ENCODE data around the gene PCSK4. TPM values are rescaled to one million over a fixed set of nuclear protein-coding genes. Genes with fewer than 3 reads are reported as not detected.

PCSK4 gene
- total RNA-seq, 6 donors from 2014 or later, result 2.7 to 47.1 (median 6.8) TPM

GRCh38 chr19:1505991-1506881, 16.1 kb upstream of the PCSK4 start:
- ATAC-seq (ENCODE audit: low FRiP score in 2 of 2) (no peak), DNase-seq (peak in 1 of 2 donors; percentile 85)
- Histone ChIP-seq H3K4me1 (peaks cover 9 to 25% (median 18%) of the 10 kb centered on the region in 4 donors), H3K9me3 (peaks cover 0 to 4% (median 0%) of the 10 kb centered on the region in 4 donors), H3K27me3 (peaks cover 0 to 20% (median 6%) of the 10 kb centered on the region in 4 donors), H3K27ac (no peak overlapping the region), H3K36me3 (no peaks in the 10 kb centered on the region), H3K4me3 (no peak overlapping the region)
- TF ChIP-seq POLR2A (IDR thresholded peaks at IDR 0.05), result no peak
- TF ChIP-seq POLR2AphosphoS5 (IDR thresholded peaks at IDR 0.05), result no peak
- TF ChIP-seq EP300 (IDR thresholded peaks at IDR 0.05), result no peak
- no peak for TF ChIP-seq CTCF (IDR thresholded peaks at IDR 0.05)
- WGBS, 2 donors, result 91 to 94% methylated on average over 23 to 38 of the region's 45 CpGs

GRCh38 chr19:1505012-1505411, 14.9 kb upstream of the PCSK4 start:
- peaks cover 0 to 4% (median 0%) of the 10 kb centered on the region in 4 donors for H3K9me3 ChIP-seq
- H3K27me3 ChIP-seq, result peaks cover 0 to 15% (median 6%) of the 10 kb centered on the region in 4 donors
- no peak overlapping the region for H3K27ac ChIP-seq
- H3K36me3 ChIP-seq, result no peaks in the 10 kb centered on the region
- 70 to 73% methylated on average over 8 of the region's 8 CpGs for WGBS, 2 donors
- DNase-seq (no peak), ATAC-seq (ENCODE audit: low FRiP score in 2 of 2) (no peak)
- no peak overlapping the region for H3K4me3 ChIP-seq
- peaks cover 9 to 25% (median 18%) of the 10 kb centered on the region in 4 donors for H3K4me1 ChIP-seq
- no peak for TF ChIP-seq POLR2AphosphoS5 (IDR thresholded peaks at IDR 0.05)
- no peak for TF ChIP-seq CTCF (IDR thresholded peaks at IDR 0.05)
- no peak for TF ChIP-seq EP300 (IDR thresholded peaks at IDR 0.05)
- no peak for TF ChIP-seq POLR2A (IDR thresholded peaks at IDR 0.05)

GRCh38 chr19:1503925-1504773, 14.0 kb upstream of the PCSK4 start:
- TF ChIP-seq POLR2A (IDR thresholded peaks at IDR 0.05) (no peak), CTCF (IDR thresholded peaks at IDR 0.05) (no peak), EP300 (IDR thresholded peaks at IDR 0.05) (no peak), POLR2AphosphoS5 (IDR thresholded peaks at IDR 0.05) (no peak)
- ATAC-seq (ENCODE audit: low FRiP score in 2 of 2), result no peak
- no peak for DNase-seq
- Histone ChIP-seq H3K9me3 (peaks cover 0 to 4% (median 0%) of the 10 kb centered on the region in 4 donors), H3K27ac (no peak overlapping the region), H3K36me3 (no peaks in the 10 kb centered on the region), H3K4me3 (no peak overlapping the region), H3K27me3 (peaks cover 0 to 15% (median 6%) of the 10 kb centered on the region in 4 donors), H3K4me1 (peaks cover 9 to 25% (median 18%) of the 10 kb centered on the region in 4 donors)
- WGBS, 2 donors, result 45 to 52% methylated on average over 15 to 23 of the region's 23 CpGs

- ATAC-seq (ENCODE audit: low FRiP score in 2 of 2) (peak in 1 of 2 donors; percentile 47), DNase-seq (peak; percentile 39 to 92)
- 8 to 11% methylated on average over 22 to 41 of the region's 49 CpGs for WGBS, 2 donors
Measured at GRCh38 chr19:1503089-1503924, 13.2 kb upstream of the PCSK4 start.

More at GRCh38 chr19:1503089-1503924, 13.2 kb upstream of the PCSK4 start:
- Histone ChIP-seq H3K27me3 (peaks cover 0 to 15% (median 6%) of the 10 kb centered on the region in 4 donors), H3K27ac (no peak overlapping the region), H3K4me3 (no peak overlapping the region), H3K9me3 (peaks cover 0 to 3% (median 0%) of the 10 kb centered on the region in 4 donors), H3K36me3 (no peaks in the 10 kb centered on the region), H3K4me1 (peaks cover 9 to 23% (median 16%) of the 10 kb centered on the region in 4 donors)
- TF ChIP-seq CTCF (IDR thresholded peaks at IDR 0.05) (peak; percentile 57 to 73 (median 60)), POLR2A (IDR thresholded peaks at IDR 0.05) (no peak), POLR2AphosphoS5 (IDR thresholded peaks at IDR 0.05) (no peak), EP300 (IDR thresholded peaks at IDR 0.05) (no peak)

Data from upper lobe of left lung (tissue), 6 donors.